HG03175 (cell line): ENCODE measurements around the gene PAFAH1B1.
"Not testable (repeated sequence)": the region's sequence is repeated elsewhere in the genome, so short reads cannot be mapped to it uniquely, and the experiment has no call there.

Experiments used
- ATAC-seq: cut with Tn5 transposase; IDR thresholded peaks from one replicate; pipeline ENCODE4 v1.9.1; 2021; ENCODE audit warnings: mild to moderate bottlenecking, moderate library complexity; ENCODE audit not compliant: unreplicated experiment

The PAFAH1B1 gene

GRCh38 chr17:2634361-2634960, 41.0 kb downstream of the PAFAH1B1 start:
- no peak for ATAC-seq

GRCh38 chr17:2635241-2635640, 41.8 kb downstream of the PAFAH1B1 start:
- ATAC-seq = no peak

DNA sequence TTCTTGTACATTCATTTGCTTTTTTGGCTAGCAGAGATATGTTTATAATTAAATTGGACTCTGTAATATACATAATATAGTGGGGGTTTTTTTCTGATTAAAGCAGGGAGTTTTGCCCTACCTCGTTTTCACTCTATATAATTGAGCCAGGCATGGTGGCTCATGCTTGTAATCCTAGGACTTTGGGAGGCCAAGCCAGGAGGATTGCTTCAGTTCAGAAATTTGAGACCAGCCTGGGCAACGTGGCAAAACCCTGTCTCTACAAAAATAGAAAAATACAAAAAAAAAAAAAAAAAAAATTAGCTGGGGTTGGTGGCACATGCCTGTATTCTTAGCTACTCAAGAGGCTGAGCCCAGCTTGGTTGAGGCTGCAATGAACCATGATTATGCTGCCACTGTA, 42.2 kb downstream of the PAFAH1B1 start:
- ATAC-seq = no peak

- ATAC-seq = no peak
Observed at GRCh38 chr17:2636169-2636930, 42.9 kb downstream of the PAFAH1B1 start.

- no peak for ATAC-seq
Observed at GRCh38 chr17:2637422-2637821, 44.0 kb downstream of the PAFAH1B1 start.

GRCh38 chr17:2644971-2645370, 51.5 kb downstream of the PAFAH1B1 start:
- no peak for ATAC-seq

- ATAC-seq = no peak
Observed at GRCh38 chr17:2647957-2648356, 54.5 kb downstream of the PAFAH1B1 start.

GRCh38 chr17:2649191-2649590, 55.7 kb downstream of the PAFAH1B1 start:
- no peak for ATAC-seq

DNA sequence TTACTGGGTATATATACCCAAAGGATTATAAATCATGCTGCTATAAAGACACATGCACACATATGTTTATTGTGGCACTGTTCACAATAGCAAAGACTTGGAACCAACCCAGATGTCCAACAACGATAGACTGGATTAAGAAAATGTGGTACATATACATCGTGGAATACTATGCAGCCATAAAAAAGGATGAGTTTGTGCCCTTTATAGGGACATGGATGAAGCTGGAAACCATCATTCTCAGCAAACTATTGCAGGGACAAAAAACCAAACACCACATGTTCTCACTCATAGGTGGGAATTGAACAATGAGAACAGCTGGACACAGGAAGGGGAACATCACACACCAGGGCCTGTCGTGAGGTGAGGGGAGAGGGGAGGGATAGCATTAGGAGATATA, 59.5 kb downstream of the PAFAH1B1 start:
- ATAC-seq = not testable (repeated sequence)

- no peak for ATAC-seq
Observed at GRCh38 chr17:2655546-2655945, 62.1 kb downstream of the PAFAH1B1 start.

DNA sequence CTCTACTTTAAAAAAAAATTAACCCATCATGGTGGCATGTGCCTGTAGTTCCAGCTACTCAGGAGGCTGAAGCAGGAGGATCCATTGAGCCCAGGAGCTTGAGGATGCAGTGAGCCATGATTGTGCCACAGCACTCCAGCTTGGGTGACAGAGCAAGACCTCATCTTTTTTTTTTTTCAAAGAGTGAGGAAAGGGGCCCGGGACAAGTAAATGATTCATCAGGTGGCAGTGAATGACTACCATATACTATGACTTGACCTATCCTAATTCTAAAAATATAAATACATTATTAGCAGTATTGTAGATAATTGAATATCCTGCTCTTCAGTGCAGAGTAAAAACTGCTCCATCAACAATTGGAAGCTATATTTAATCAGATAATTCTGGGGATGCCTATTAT, 62.8 kb downstream of the PAFAH1B1 start:
- ATAC-seq = no peak

DNA sequence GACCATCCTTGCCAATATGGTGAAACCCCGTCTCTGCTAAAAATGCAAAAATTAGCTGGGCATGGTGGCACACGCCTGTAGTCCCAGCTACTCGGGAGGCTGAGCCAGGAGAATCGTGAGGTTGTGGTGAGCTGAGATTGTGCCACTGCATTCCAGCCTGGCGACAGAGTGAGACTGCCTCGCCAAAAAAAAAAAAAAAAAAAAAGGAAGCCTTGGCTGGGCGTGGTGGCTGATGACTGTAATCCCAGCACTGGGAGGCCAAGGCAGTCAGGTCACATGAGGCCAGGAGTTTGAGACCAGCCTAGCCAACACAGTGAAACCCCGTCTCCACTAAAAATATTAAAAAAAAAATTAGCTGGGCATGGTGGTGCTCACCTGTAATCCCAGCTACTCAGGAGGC, 65.9 kb downstream of the PAFAH1B1 start:
- ATAC-seq = not testable (repeated sequence)

DNA sequence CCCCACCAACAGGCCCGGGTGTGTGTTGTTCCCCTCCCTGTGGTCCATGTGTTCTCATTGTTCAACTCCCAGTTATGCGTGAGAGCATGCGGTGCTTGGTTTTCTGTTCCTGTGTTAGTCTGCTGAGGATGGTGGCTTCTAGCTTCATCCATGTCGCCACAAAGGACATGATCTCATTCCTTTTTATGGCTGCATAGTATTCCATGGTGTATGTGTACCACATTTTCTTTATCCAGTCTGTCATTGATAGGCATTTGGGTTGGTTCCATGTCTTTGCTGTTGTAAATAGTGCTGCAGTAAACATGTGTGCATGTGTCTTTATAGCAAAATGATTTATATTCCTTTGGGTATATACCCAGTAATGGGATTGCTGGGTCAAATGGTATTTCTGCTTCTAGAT, 67.0 kb downstream of the PAFAH1B1 start:
- ATAC-seq = not testable (repeated sequence)

GRCh38 chr17:2672026-2672425, 78.6 kb downstream of the PAFAH1B1 start:
- ATAC-seq = no peak

GRCh38 chr17:2679247-2679646, 85.8 kb downstream of the PAFAH1B1 start:
- ATAC-seq = not testable (repeated sequence)

DNA sequence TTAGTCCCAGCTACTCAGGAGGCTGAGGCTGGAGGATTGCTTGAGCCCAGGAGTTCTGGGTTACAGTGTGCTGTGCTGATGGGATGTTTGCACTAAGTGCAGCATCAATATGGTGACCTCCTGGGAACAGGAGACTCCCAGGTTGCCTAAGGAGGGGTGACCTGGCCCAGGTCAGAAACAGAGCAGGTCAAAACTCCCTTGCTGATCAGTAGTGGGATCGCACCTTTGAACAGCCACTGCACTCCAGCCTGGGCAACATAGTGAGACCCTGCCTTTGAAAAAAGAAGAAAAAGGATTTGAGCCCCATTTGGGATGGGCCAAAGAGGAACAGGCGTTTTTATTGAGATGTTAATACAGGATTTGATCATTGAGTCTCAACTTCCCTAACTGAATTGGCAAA, 87.5 kb downstream of the PAFAH1B1 start:
- no peak for ATAC-seq

DNA sequence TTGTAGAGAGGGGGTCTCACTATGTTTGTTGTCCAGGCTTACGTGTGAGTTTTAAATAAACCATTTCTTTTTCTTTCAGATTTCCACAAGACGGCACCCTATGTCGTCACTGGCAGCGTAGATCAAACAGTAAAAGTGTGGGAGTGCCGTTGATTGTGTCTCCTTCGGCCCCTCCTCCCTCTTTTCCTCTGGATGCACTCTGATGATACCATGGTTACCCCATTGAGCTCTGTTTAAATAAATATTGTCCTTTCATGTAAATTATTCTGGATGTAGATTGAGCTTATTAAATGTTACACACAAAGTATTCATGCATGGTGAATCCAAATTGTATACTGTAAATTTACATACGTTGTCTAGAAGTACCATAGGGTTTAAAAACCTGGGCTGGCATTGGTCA, 88.2 kb downstream of the PAFAH1B1 start:
- no peak for ATAC-seq

- no peak for ATAC-seq
Observed at GRCh38 chr17:2682176-2682938, 88.9 kb downstream of the PAFAH1B1 start.

- ATAC-seq = no peak
Observed at GRCh38 chr17:2683912-2684311, 90.5 kb downstream of the PAFAH1B1 start.

DNA sequence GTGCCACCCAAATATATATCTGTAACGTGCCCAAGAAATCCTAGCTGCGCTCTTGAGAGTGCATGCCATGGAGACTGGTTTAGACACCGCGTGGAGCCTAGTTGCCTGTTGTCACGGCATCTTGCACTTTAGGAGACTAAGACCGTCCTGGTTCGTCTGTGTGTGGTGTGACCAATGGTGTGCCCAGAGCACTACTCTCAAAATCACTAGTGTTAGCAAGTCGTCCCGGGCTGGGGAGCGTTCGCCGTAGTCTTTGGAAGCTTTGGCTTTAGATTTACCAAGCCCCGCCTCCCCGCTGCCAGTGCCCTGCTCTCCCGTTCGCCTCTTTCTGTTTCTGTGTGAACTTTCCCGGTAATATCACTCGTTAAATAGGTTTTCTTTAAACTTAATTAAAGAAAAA, 91.1 kb downstream of the PAFAH1B1 start:
- ATAC-seq = no peak

DNA sequence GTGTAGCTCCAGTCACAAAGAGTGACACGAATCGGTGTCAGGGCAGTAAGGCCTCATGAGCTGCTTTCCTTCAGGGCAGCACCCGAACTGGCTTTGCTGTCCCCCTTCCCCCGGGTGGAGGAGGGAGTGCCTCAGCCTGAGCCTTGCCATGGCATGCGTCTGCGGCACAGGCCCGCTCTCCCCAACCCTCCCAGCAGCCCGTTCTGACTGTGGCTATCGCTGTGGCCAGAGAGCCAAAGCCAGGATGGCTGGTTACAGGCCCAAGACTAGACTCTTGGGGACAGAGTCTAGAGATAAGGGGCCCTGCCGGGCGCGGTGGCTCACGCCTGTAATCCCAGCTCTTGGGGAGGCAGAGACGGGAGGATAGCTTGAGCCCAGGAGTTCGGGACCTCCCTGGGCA, 92.2 kb downstream of the PAFAH1B1 start:
- ATAC-seq = no peak

GRCh38 chr17:2687074-2687418, 93.6 kb downstream of the PAFAH1B1 start:
- ATAC-seq = no peak
